H1 (cell line): ENCODE data around the gene GCFC2. TPM values are rescaled to one million over a fixed set of nuclear protein-coding genes. Genes with fewer than 3 reads are reported as not detected.

Experiments used
- CTCF ChIA-PET: fragments of 300-600 bp; sonication (Branson Sonifier 250); formaldehyde crosslinking; loops from one replicate; lab custom pipeline; 2021; ENCODE audit not compliant: partially characterized antibody; lab: Charles Lee
- POLR2A ChIA-PET: fragments of 300-600 bp; sonication (Branson Sonifier 250); formaldehyde crosslinking; loops from one replicate; lab custom pipeline; 2021; ENCODE audit warnings: inconsistent platforms; ENCODE audit not compliant: partially characterized antibody; lab: Charles Lee
- DNase-seq, 2 experiments: peaks; one replicate each; pipeline versions ENCODE4 v3.0.0 to v3.0.0-alpha.2; 2010 to 2022; ENCODE audit warnings: low spot score in 2 of 2, low read depth in 1 of 2, mixed read lengths in 1 of 2
- FAIRE-seq: peaks from 2 replicates; lab custom pipeline; 2011; peaks lifted over from hg19 to GRCh38; lab: Jason Lieb, UNC
- H2AFZ ChIP-seq: 2 replicates; pipeline ENCODE4 v1.8.1; 2012; ENCODE audit warnings: low read length, inconsistent platforms
- H2AK5ac ChIP-seq: 2 replicates; pipeline ENCODE4 v1.6.1; 2013; ENCODE audit warnings: low read depth, low read length
- H2BK120ac ChIP-seq: replicated peaks from 2 replicates; pipeline ENCODE3; 2013; ENCODE audit warnings: low read depth, low read length, inconsistent platforms
- H2BK12ac ChIP-seq: 2 replicates; pipeline ENCODE4 v1.6.1; 2013; ENCODE audit warnings: low read depth, low read length
- H2BK15ac ChIP-seq: 2 replicates; pipeline ENCODE4 v1.6.1; 2013; ENCODE audit warnings: low read length
- H2BK20ac ChIP-seq: 2 replicates; pipeline ENCODE4 v1.6.1; 2013; ENCODE audit warnings: low read length
- H2BK5ac ChIP-seq: 2 replicates; pipeline ENCODE4 v1.6.1; 2013; ENCODE audit warnings: low read depth, low read length
- H3K14ac ChIP-seq: 2 replicates; pipeline ENCODE4 v1.6.1; 2013; ENCODE audit warnings: inconsistent platforms; ENCODE audit not compliant: insufficient read length
- H3K18ac ChIP-seq: 2 replicates; pipeline ENCODE4 v1.6.1; 2013; ENCODE audit warnings: low read length; ENCODE audit errors: extremely low read depth
- H3K23ac ChIP-seq: 2 replicates; pipeline ENCODE4 v1.6.1; 2013; ENCODE audit warnings: inconsistent platforms; ENCODE audit not compliant: insufficient read length
- H3K23me2 ChIP-seq: 2 replicates; pipeline ENCODE4 v1.6.1; 2013; ENCODE audit warnings: low read depth, low read length
- H3K27ac ChIP-seq: 2 replicates; pipeline ENCODE4 v1.6.1; 2011; ENCODE audit warnings: low read depth, low read length, inconsistent platforms
- H3K27me3 ChIP-seq, 4 experiments: replicated peaks in 1 of 4; 1 replicate in 1 of 4; 2 replicates in 3 of 4; pipeline versions ENCODE4 v1.6.1 to v1.8.1; 2011 to 2013; ENCODE audit warnings: low read length in 3 of 4, mild to moderate bottlenecking in 3 of 4, inconsistent platforms in 2 of 4, mixed read lengths in 2 of 4, moderate library complexity in 1 of 4; ENCODE audit not compliant: control insufficient read depth in 3 of 4, insufficient read depth in 3 of 4; ENCODE audit errors: extremely low read depth in 1 of 4
- H3K36me3 ChIP-seq, 4 experiments: 2 replicates each; pipeline versions ENCODE4 v1.6.1 to v1.8.1; 2011 to 2013; ENCODE audit warnings: mild to moderate bottlenecking in 4 of 4, low read length in 3 of 4, moderate library complexity in 2 of 4, control low read depth in 1 of 4, inconsistent platforms in 1 of 4; ENCODE audit not compliant: insufficient read depth in 4 of 4, control insufficient read depth in 2 of 4
- H3K4ac ChIP-seq: replicated peaks from 2 replicates; pipeline ENCODE3; 2013; ENCODE audit warnings: low read length, low read depth, mixed read lengths, inconsistent platforms; ENCODE audit not compliant: insufficient read length
- H3K4me1 ChIP-seq, 4 experiments: replicated peaks in 1 of 4; 1 replicate in 1 of 4; 2 replicates in 3 of 4; pipeline versions ENCODE4 v1.6.1 to v1.8.1; 2011 to 2013; ENCODE audit warnings: low read length in 3 of 4, inconsistent platforms in 2 of 4, mixed read lengths in 1 of 4; ENCODE audit not compliant: insufficient read depth in 4 of 4, control insufficient read depth in 3 of 4
- H3K4me2 ChIP-seq, 2 experiments: 2 replicates each; pipeline versions ENCODE4 v1.6.1 to v1.8.1; 2011 to 2013; ENCODE audit warnings: low read depth in 2 of 2, low read length in 2 of 2, control low read depth in 1 of 2, inconsistent platforms in 1 of 2, mild to moderate bottlenecking in 1 of 2; ENCODE audit not compliant: insufficient read depth in 1 of 2
- H3K4me3 ChIP-seq, 4 experiments: fragments of 200-600, 300-600 bp in 1 of 4; sonication (generic), shearing (Covaris generic), sonication (Bioruptor Twin) in 1 of 4; 2 replicates each; pipeline versions ENCODE4 v1.5.1 to v1.8.1; 2011 to 2016; ENCODE audit warnings: low read length in 4 of 4, low read depth in 3 of 4, control low read depth in 2 of 4, inconsistent platforms in 2 of 4, mild to moderate bottlenecking in 2 of 4, mixed read lengths in 1 of 4, moderate library complexity in 1 of 4; ENCODE audit not compliant: insufficient read depth in 2 of 4; ENCODE audit errors: extremely low read depth in 1 of 4
- H3K56ac ChIP-seq: replicated peaks from 2 replicates; pipeline ENCODE3; 2013; ENCODE audit warnings: low read depth, mild to moderate bottlenecking, mixed read lengths, low read length, inconsistent platforms; ENCODE audit not compliant: insufficient read length
- H3K79me1 ChIP-seq: 2 replicates; pipeline ENCODE4 v1.6.1; 2013; ENCODE audit warnings: low read depth, low read length, control low read depth
- H3K79me2 ChIP-seq, 2 experiments: 2 replicates each; pipeline versions ENCODE4 v1.6.1 to v1.8.1; 2012 to 2013; ENCODE audit warnings: low read length in 2 of 2, mild to moderate bottlenecking in 2 of 2, inconsistent platforms in 1 of 2; ENCODE audit not compliant: insufficient read depth in 2 of 2, control insufficient read depth in 1 of 2
- H3K9ac ChIP-seq, 4 experiments: replicated peaks in 1 of 4; 1 replicate in 1 of 4; 2 replicates in 3 of 4; pipeline versions ENCODE4 v1.6.1 to v1.8.1; 2011 to 2013; ENCODE audit warnings: low read depth in 3 of 4, low read length in 3 of 4, control low read depth in 2 of 4, mild to moderate bottlenecking in 2 of 4, moderate library complexity in 2 of 4, inconsistent platforms in 1 of 4; ENCODE audit errors: extremely low read depth in 1 of 4
- H3K9me3 ChIP-seq, 2 experiments: 2 replicates each; pipeline versions ENCODE4 v1.6.1 to v1.8.1; 2012 to 2013; ENCODE audit warnings: mild to moderate bottlenecking in 2 of 2, moderate library complexity in 2 of 2, control low read depth in 1 of 2, inconsistent platforms in 1 of 2, low read depth in 1 of 2, low read length in 1 of 2, mixed read lengths in 1 of 2; ENCODE audit not compliant: insufficient read depth in 2 of 2
- H4K20me1 ChIP-seq, 2 experiments: replicated peaks in 1 of 2; 2 replicates each; pipeline versions ENCODE3 to v1.8.1; 2011 to 2013; ENCODE audit warnings: inconsistent platforms in 2 of 2, low read length in 2 of 2, mild to moderate bottlenecking in 1 of 2; ENCODE audit not compliant: insufficient read depth in 2 of 2, control insufficient read depth in 1 of 2
- H4K5ac ChIP-seq: 2 replicates; pipeline ENCODE4 v1.6.1; 2013; ENCODE audit warnings: low read length, low read depth, mixed read lengths, inconsistent platforms; ENCODE audit not compliant: insufficient read length
- H4K8ac ChIP-seq: 2 replicates; pipeline ENCODE4 v1.8.0; 2013; ENCODE audit warnings: mild to moderate bottlenecking, moderate library complexity, low read length, inconsistent platforms; ENCODE audit not compliant: insufficient read depth; ENCODE audit errors: extremely low read depth
- H4K91ac ChIP-seq: replicated peaks from 2 replicates; pipeline ENCODE3; 2013; ENCODE audit warnings: low read length, mixed read lengths, inconsistent platforms; ENCODE audit not compliant: insufficient read length
- BCL11A ChIP-seq, 2 experiments: IDR thresholded peaks; one replicate each; pipeline ENCODE4 v1.6.1; 2011; ENCODE audit warnings: low read depth in 2 of 2, low read length in 2 of 2, mild to moderate bottlenecking in 2 of 2
- E2F6 ChIP-seq: IDR thresholded peaks from 2 replicates; pipeline ENCODE4 v1.6.1; 2012; ENCODE audit warnings: inconsistent platforms
- EGR1 ChIP-seq: IDR thresholded peaks from 2 replicates; pipeline ENCODE4 v1.6.1; 2011; ENCODE audit warnings: low read depth, low read length, borderline replicate concordance
- GTF2F1 ChIP-seq: IDR thresholded peaks from 2 replicates; pipeline ENCODE4 v1.6.1; 2012; ENCODE audit warnings: low read depth, low read length, improper control_type of control experiment, borderline replicate concordance
- JUND ChIP-seq: IDR thresholded peaks from 2 replicates; pipeline ENCODE4 v1.6.1; 2011; ENCODE audit warnings: mild to moderate bottlenecking, improper control_type of control experiment, low read length
- POLR2AphosphoS5 ChIP-seq: IDR thresholded peaks from 2 replicates; pipeline ENCODE4 v1.6.1; 2011; ENCODE audit warnings: low read depth, low read length
- RNF2 ChIP-seq: fragments of 200-900, 300-1000 bp; sonication (generic); IDR thresholded peaks from 2 replicates; pipeline ENCODE4 v1.7.1; 2016; ENCODE audit warnings: borderline replicate concordance, low read depth, mild to moderate bottlenecking, antibody characterized with exemption, low read length; ENCODE audit not compliant: poor library complexity, severe bottlenecking; ENCODE audit errors: missing control alignments
- SIN3A ChIP-seq, 2 experiments: IDR thresholded peaks in 1 of 2; conservative IDR thresholded peaks in 1 of 2; 2 replicates each; pipeline ENCODE4 v1.6.1; 2011 to 2012; ENCODE audit warnings: low read length in 2 of 2, improper control_type of control experiment in 1 of 2, low read depth in 1 of 2, mild to moderate bottlenecking in 1 of 2
- SIRT6 ChIP-seq: IDR thresholded peaks from one replicate; pipeline ENCODE4 v1.7.1; 2012; ENCODE audit warnings: low read length, inconsistent platforms
- SP1 ChIP-seq: IDR thresholded peaks from 2 replicates; pipeline ENCODE4 v1.6.1; 2011; ENCODE audit warnings: low read depth, low read length
- TCF12 ChIP-seq: IDR thresholded peaks from 2 replicates; pipeline ENCODE4 v1.6.1; 2011; ENCODE audit warnings: low read depth, mild to moderate bottlenecking, low read length
- TEAD4 ChIP-seq: IDR thresholded peaks from 2 replicates; pipeline ENCODE4 v1.6.1; 2012; ENCODE audit warnings: low read depth, low read length, inconsistent platforms, mixed read lengths
- YY1 ChIP-seq: IDR thresholded peaks from 2 replicates; pipeline ENCODE4 v1.6.1; 2011; ENCODE audit warnings: low read depth, mild to moderate bottlenecking, low read length
- WGBS, 2 experiments: shearing (Covaris generic) in 1 of 2; methylation state at CpG; one replicate each; pipeline versions ENCODE4 v1.1.6 to v1.1.7; 2013 to 2015; ENCODE audit warnings: low lambda C conversion rate in 2 of 2, mixed read lengths in 2 of 2, inconsistent platforms in 1 of 2, low coverage in 1 of 2, missing lambda C conversion rate in 1 of 2; ENCODE audit not compliant: insufficient replicate concordance in 2 of 2, insufficient coverage in 1 of 2, insufficient read length in 1 of 2; ENCODE audit errors: extremely low coverage in 1 of 2, missing lambda C conversion rate in 1 of 2; 5-methylcytosine and 5-hydroxymethylcytosine counted together
- polyA plus RNA-seq, 7 experiments: library from polyadenylated mRNA; depleted of rRNA in 3 of 7; stranded (reverse) in 5 of 7; unstranded in 2 of 7; fragments of >200 nt in 5 of 7; fragments of 200-250 nt in 2 of 7; gene quantifications; 1 replicate in 5 of 7; 2 replicates in 1 of 7; 4 replicates in 1 of 7; pipeline versions ENCODE4 v1.2.1 to v1.2.3, GENCODE V29; 2011 to 2013; ENCODE audit warnings: missing spikeins in 2 of 7, mixed read lengths in 2 of 7
- total RNA-seq: library from RNA; stranded (reverse); fragmentation: NEBNext Ultra II Directional; extraction: Animal tissue kit (Norgen Biotek cat#: 25700); gene quantifications from 2 replicates; pipeline ENCODE4 v1.2.1, GENCODE V29; 2021

The GCFC2 gene
- total and polyA plus RNA-seq, 2 of the 8 experiments (the other 6 are each of a cell fraction or from before 2014, with no cell fraction given): 5.6 to 19.1 TPM

- Histone ChIP-seq H3K9ac (no peak overlapping the region), H3K23me2 (no peaks in the 10 kb centered on the region), H3K9me3 (no peaks in the 10 kb centered on the region), H3K14ac (no peak overlapping the region), H2BK15ac (no peak overlapping the region), H2BK12ac (no peak overlapping the region), H2BK120ac (no peak overlapping the region), H3K79me2 (peaks cover 0 to 8% of the 10 kb centered on the region in 2 experiments; a peak in 2 of 4 replicates), H3K4ac (no peak overlapping the region), H2BK5ac (no peak overlapping the region), H4K91ac (no peak overlapping the region), H2AFZ (no peak overlapping the region), H2BK20ac (no peak overlapping the region), H4K20me1 (no peaks in the 10 kb centered on the region), H3K27me3 (no peaks in the 10 kb centered on the region), H3K4me3 (no peak overlapping the region), H3K36me3 (peaks cover 2 to 65% (median 15%) of the 10 kb centered on the region in 4 experiments; a peak in 5 of 8 replicates), H3K56ac (no peak overlapping the region), H4K8ac (no peak overlapping the region), H3K18ac (no peak overlapping the region), H3K4me2 (no peak overlapping the region), H3K27ac (no peak overlapping the region), H3K4me1 (no peaks in the 10 kb centered on the region), H3K23ac (no peak overlapping the region), H3K79me1 (no peaks in the 10 kb centered on the region), H2AK5ac (no peak overlapping the region), H4K5ac (no peak overlapping the region)
- DNase-seq: no peak
- CTCF ChIA-PET: no interaction called here
- 90% methylated on average over 4 of the region's 4 CpGs; no CpG with 5 or more reads in 1 of the 2 experiments for WGBS, 2 experiments
- TF ChIP-seq SIRT6 (no peak), E2F6 (no peak), TEAD4 (no peak), RNF2 (no peak), EGR1 (no peak), SIN3A (conservative IDR thresholded peaks at IDR 0.05 in 1 of 2, IDR thresholded peaks at IDR 0.05 in 1 of 2; ENCODE audit: low read depth in 1 of 2, low read length in 2 of 2) (no peak), SP1 (no peak), YY1 (no peak), POLR2AphosphoS5 (no peak), BCL11A (IDR thresholded peaks at IDR 0.05; ENCODE audit: low read depth in 2 of 2, low read length in 2 of 2) (no peak), JUND (no peak), GTF2F1 (no peak), TCF12 (no peak)
- POLR2A ChIA-PET: no interaction called here
- no peak for FAIRE-seq
These were observed 7.0 kb downstream of the GCFC2 start for GRCh38 chr2:75703589-75704287.
